AG09309 (cell line): ENCODE measurements around the gene POLG.

ENCODE experiments used
- DNase-seq: peaks from one replicate; pipeline ENCODE4 v3.0.0-alpha.2; 2010; ENCODE audit warnings: low read depth
- H3K4me3 ChIP-seq: 2 replicates; pipeline ENCODE4 v1.5.1; 2011; ENCODE audit warnings: mild to moderate bottlenecking, low read depth, low read length, moderate library complexity; ENCODE audit not compliant: control insufficient read depth
- CTCF ChIP-seq: IDR thresholded peaks from 2 replicates; pipeline ENCODE4 v1.5.1; 2011; ENCODE audit warnings: mild to moderate bottlenecking, low read depth, low read length, inconsistent platforms; ENCODE audit not compliant: insufficient read depth, control insufficient read depth; ENCODE audit errors: missing control alignments

Gene POLG

GRCh38 chr15:89364741-89365450 is 30.3 kb upstream of the POLG start:
- H3K4me3 ChIP-seq, result no peak overlapping the region
- no peak for TF ChIP-seq CTCF
- no peak for DNase-seq

- no peak for TF ChIP-seq CTCF
- H3K4me3 ChIP-seq, result no peak overlapping the region
- DNase-seq, result no peak
These were observed 29.7 kb upstream of the POLG start for GRCh38 chr15:89364341-89364740.

- no peak for DNase-seq
- H3K4me3 ChIP-seq, result no peak overlapping the region
- TF ChIP-seq CTCF, result no peak
These were observed 29.1 kb upstream of the POLG start for GRCh38 chr15:89363770-89364169.

GRCh38 chr15:89363133-89363532 is 28.5 kb upstream of the POLG start:
- DNase-seq, result no peak
- TF ChIP-seq CTCF, result no peak
- H3K4me3 ChIP-seq, result no peak overlapping the region

GRCh38 chr15:89362203-89363101 is 27.8 kb upstream of the POLG start:
- DNase-seq, result no peak
- TF ChIP-seq CTCF, result no peak
- H3K4me3 ChIP-seq, result no peak overlapping the region

- TF ChIP-seq CTCF, result no peak
- H3K4me3 ChIP-seq, result no peak overlapping the region
- peak; percentile 5 for DNase-seq
These were observed 27.0 kb upstream of the POLG start for GRCh38 chr15:89361451-89362202.
